Activated CD8-positive, alpha-beta memory T cell treated with anti-CD3 and anti-CD28 coated beads, Interleukin-2, amount 50 U/mL, for 24 hours (primary cell): ENCODE results near the gene WNK2.
"Not testable (repeated sequence)": the region's sequence is repeated elsewhere in the genome, so short reads cannot be mapped to it uniquely, and the experiment has no call there.

Experiments used
- DNase-seq: peaks from one replicate; pipeline ENCODE4 v3.0.0-alpha.2; 2020; ENCODE audit errors: extremely low read depth

Gene WNK2

DNA sequence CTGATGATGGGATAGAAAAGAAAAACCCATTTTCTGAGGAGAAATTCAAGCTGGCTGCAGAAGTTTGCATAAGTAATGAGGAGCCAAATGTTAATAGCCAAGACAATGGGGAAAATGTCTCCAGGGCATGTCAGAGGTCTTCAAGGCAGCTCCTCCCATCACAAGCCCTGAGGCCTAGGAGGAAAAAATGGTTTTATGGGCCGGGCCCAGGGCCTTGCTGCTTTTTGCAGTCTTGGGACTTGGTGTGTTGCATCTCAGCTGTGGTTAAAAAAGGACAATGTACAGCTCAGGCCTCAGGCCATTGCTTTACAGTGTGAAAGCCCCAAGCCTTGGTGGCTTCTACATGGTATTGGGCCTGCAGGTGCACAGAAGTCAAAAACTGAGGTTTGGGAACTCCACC, 154.3 kb downstream of the WNK2 start:
- not testable (repeated sequence) for DNase-seq

DNA sequence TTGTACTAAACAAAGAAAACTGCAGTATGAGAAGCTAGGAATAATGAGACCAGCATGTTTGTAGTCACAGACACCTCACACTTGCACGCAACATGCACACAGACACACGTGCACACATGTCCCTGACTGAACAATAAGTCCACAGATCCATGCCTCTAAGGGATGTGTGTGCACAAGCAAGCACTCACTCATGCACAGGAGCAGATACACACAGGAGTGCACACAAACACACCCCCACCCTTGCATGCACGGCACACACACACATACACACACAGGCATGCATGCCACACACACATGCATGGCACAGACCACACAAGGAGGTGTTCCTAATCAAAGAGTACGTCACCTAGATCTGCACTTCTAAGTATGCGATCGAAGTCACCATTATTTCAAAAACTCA, 156.2 kb downstream of the WNK2 start:
- DNase-seq: no peak

- DNase-seq: not testable (repeated sequence)
Observed at GRCh38 chr9:93341820-93342219, 157.9 kb downstream of the WNK2 start.

DNA sequence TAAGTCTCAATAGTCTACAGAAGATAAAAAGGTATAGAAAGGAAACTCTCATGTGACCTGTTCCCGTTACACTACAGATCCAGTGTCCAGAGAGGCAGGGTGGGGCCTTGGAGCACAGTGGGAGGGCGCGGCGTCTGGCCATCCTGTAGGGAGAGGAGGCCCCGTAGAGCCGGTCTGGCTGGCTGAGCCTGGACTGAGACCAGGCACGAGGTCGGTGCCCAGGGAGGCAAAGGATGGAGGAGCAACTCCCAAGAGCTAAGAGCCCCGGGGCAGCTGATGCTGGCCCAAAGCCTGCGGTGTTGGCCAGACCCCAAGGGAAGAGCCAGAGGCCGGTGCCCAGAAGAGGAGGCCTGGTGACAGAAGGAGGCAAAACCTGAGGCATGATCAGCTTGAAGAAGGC, 158.5 kb downstream of the WNK2 start:
- DNase-seq: not testable (repeated sequence)

DNA sequence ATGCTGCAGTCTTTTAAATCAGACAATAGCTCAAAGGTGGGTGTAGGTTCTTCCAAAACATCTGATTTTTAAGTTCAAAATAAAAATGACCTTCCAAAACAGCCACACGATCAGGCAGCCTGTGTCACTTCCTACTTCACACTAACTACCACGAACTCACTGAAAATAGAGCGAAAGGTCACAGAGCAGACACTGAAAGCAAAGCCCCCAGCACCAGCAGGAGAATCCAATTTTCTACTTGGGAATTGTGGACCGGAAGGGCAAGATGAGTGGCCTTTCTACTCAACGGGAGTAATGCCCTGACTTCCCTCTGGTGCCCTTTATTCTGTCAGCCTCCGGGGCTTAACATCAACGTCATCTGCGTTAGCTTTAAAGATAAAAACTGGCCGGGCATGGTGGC, 159.7 kb downstream of the WNK2 start:
- no peak for DNase-seq

GRCh38 chr9:93345643-93346230, 161.8 kb downstream of the WNK2 start:
- no peak for DNase-seq

GRCh38 chr9:93346231-93347112, 162.5 kb downstream of the WNK2 start:
- no peak for DNase-seq

- DNase-seq: not testable (repeated sequence)
Observed at GRCh38 chr9:93347371-93347975, 163.5 kb downstream of the WNK2 start.

DNA sequence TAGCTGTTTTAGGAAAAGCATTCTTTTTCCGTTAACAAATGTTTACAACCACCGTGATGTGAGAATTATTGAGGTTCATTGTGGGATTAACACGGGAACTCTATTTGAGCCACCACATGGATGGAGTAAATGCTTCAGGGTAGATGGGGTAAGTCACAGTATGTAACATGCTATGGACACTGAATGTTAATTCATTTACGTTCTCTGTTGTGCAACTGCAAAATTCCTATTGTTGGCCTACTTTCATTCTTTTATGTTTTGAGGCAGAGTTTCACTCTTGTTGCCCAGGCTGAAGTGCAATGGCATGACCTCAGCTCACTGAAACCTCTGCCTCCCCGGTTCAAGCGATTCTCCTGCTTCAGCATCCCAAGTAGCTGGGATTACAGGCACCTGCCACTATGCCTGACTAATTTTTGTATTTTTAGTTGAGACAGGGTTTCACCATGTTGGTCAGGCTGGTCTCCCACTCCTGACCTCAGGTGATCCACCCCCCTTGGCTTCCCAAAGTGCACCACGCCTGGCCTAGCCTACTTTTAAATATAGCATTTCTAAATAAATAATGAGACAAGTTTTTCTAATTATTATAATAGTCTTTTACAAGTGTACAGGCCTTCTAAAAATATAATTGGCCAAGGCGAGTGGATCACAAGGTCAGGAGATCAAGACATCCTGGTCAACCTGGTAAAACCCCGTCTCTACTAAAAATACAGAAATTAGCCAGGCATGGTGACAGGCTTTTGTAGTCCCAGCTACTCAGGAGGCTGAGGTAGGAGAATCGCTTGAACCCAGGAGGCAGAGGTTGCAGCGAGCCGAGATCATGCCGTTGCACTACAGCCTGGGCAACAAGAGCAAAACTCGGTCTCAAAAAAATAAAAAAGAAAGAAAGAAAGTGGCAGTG, 169.7 kb downstream of the WNK2 start:
- DNase-seq: not testable (repeated sequence)

DNA sequence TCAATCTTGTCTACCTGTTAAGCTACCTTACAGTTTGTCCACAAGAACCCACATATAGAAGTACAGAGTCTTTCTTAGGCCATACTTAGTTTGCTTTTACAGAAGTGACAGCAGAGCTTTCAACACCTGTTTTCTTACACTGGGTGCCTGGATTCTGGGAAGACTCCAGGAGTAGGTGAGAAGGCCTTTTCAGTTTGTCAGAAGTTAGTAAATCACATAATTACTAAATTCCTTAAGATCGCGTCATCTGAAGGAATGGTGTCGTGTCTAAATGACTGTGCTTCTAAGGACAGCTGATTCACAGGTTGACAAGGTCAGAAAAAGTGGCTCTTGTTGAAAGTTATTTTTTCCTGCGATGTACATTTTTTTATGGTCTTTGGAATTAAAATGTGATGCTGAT, 170.5 kb downstream of the WNK2 start:
- no peak for DNase-seq

DNA sequence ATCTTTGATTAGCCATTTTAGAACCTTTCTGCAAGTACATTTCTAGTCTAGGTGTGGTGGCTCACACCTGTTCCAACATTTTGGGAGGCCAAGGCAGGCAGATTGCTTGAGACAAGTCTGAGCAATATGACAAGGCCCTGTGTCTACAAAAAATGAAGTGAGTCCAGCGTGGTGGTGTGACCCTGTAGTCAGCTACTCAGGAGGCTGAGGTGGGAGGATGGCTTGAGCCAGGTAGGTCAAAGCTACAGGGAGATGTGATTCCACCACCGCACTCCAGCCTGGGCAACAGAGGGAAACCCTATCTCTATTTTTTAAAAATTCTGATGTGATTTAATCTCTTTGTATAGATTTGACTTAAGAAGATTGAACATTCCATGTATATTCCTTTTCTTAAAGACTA, 171.9 kb downstream of the WNK2 start:
- no peak for DNase-seq

GRCh38 chr9:93357649-93358048, 173.7 kb downstream of the WNK2 start:
- DNase-seq: no peak

GRCh38 chr9:93359907-93360306, 176.0 kb downstream of the WNK2 start:
- not testable (repeated sequence) for DNase-seq

GRCh38 chr9:93361995-93362394, 178.1 kb downstream of the WNK2 start:
- DNase-seq: no peak

DNA sequence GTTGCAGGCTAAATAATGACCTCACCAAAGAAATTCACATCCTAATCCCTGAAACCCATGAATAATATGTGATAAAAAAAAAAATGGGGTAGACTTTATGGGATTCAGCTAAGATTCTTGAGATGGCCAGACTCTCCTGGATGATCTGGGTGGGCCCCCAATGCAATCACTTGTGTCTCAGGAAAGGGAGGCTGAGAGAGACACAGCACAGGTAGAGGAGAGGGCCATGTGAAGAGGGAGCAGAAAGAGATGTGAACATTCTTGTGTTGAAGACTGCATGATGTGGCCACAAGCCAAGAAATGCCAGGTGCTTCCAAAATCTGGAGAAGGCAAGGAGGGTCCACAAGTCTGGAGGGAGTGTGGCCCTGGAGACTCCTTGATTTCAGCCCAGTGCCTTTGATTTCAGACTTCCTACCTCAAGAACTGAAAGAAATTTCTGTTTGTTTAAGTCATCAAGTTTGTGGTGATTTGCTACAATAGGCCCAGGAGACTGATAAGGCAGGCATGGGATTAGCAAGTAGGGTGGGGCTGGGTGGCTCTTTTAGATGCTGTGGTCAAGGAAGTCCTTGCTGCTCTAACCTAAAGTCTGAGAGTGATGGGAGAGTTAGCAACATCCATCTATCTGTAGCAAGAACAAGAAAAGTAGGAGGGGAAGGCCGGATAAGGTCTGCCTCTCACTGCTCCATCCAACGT, 180.9 kb downstream of the WNK2 start:
- no peak for DNase-seq

- DNase-seq: no peak
Observed at GRCh38 chr9:93365427-93366118, 181.6 kb downstream of the WNK2 start.

- no peak for DNase-seq
Observed at GRCh38 chr9:93366119-93366447, 182.1 kb downstream of the WNK2 start.

DNA sequence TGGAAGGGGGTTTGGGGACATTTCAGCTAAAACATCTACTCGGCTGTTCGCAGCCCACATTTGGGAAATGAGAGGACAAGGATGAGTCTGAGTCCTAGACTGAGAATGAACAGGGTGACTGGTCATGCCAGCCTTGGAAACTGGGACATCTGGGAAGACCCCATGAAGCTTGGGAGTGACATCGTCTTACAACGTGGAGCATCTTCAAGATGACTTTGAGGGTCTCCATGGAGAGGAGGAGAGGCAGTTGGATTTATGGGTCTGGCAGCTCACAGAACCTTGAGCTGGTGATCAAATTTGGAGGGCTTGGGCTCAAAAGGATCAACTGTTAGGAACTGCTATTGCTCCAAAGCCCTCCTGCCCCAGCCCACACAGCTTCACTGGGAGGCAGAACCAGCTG, 182.5 kb downstream of the WNK2 start:
- DNase-seq: not testable (repeated sequence)

DNA sequence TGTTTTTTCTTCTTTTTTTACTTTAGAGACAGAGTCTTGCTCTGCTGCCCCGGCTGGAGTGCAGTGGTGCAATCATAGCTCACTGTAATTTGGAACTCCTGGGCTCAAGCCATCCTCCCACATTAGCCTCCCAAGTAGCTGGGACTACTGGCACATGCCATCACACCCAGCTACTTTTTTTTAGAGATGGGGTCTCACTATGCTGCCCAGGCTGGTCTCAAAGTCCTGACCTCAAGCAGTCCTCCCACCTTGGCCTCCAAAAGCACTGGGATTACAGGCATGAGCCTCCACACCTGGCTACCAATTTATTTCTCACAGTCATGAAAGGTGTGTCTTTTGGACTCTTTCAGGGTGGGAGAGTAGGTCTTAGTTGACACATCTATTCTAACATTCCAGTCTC, 184.5 kb downstream of the WNK2 start:
- DNase-seq: no peak

- no peak for DNase-seq
Observed at GRCh38 chr9:93369686-93370085, 185.7 kb downstream of the WNK2 start.
